Peyer's patch (tissue), 4 donors: ENCODE results near the gene DNAJB4.

Experiments used
- CTCF ChIP-seq, 6 experiments: fragments of 450-650 bp in 4 of 6; fragments of 200-600 bp in 2 of 6; sonication (generic) in 1 of 6; IDR thresholded peaks; one replicate each; pipeline ENCODE4 v1.5.1; 2017 to 2019; ENCODE audit warnings: antibody characterized with exemption in 6 of 6, mild to moderate bottlenecking in 3 of 6, moderate library complexity in 1 of 6
- POLR2A ChIP-seq, 2 donors: fragments of 450-650 bp; IDR thresholded peaks; one replicate each; pipeline ENCODE4 v1.5.1; 2017; ENCODE audit warnings: antibody characterized with exemption in 2 of 2, mild to moderate bottlenecking in 2 of 2, moderate library complexity in 2 of 2

- TF ChIP-seq CTCF (IDR thresholded peaks at IDR 0.05) (no peak), POLR2A (IDR thresholded peaks at IDR 0.05) (no peak)
Measured at GRCh38 chr1:78009836-78010235, 5.1 kb downstream of the DNAJB4 start.
